Body of pancreas (tissue), 4 donors: ENCODE measurements around the gene KRTAP10-4. TPM values are rescaled to one million over a fixed set of nuclear protein-coding genes. Genes with fewer than 3 reads are reported as not detected.
"Not testable (repeated sequence)": the region's sequence is repeated elsewhere in the genome, so short reads cannot be mapped to it uniquely, and the experiment has no call there.

Experiments
- ATAC-seq: fragments of 150-250 bp; one replicate; pipeline ENCODE4 v1.9.1; 2016
- DNase-seq, 4 donors: peaks; one replicate each; pipeline ENCODE4 v3.0.0-alpha.2; 2019
- H3K27ac ChIP-seq, 4 donors: fragments of 200-600 bp; sonication (generic); 1 replicate in 3 of 4; 2 replicates in 1 of 4; pipeline versions ENCODE4 v1.5.1 to v1.6.1; 2016 to 2019; ENCODE audit warnings: mild to moderate bottlenecking in 1 of 4, mixed read lengths in 1 of 4, moderate library complexity in 1 of 4
- H3K27me3 ChIP-seq, 2 donors: fragments of 200-600 bp; sonication (generic); one replicate each; pipeline ENCODE4 v1.6.0; 2016; ENCODE audit warnings: mild to moderate bottlenecking in 1 of 2
- H3K36me3 ChIP-seq, 2 donors: fragments of 200-600 bp; sonication (generic); replicated peaks in 1 of 2; 2 replicates each; pipeline ENCODE4 v1.5.1; 2016; ENCODE audit warnings: low read depth in 2 of 2; ENCODE audit not compliant: insufficient read depth in 1 of 2
- H3K4me1 ChIP-seq: fragments of 200-600 bp; sonication (generic); one replicate; pipeline ENCODE4 v1.6.0; 2016
- H3K4me3 ChIP-seq, 2 donors: fragments of 200-600 bp; sonication (generic); 1 replicate in 1 of 2; 2 replicates in 1 of 2; pipeline ENCODE4 v1.5.1; 2016 to 2019
- H3K9me3 ChIP-seq, 3 donors: fragments of 200-600 bp; sonication (generic); 1 replicate in 2 of 3; 2 replicates in 1 of 3; pipeline ENCODE4 v1.5.1; 2016
- CTCF ChIP-seq, 7 experiments: fragments of 450-650 bp in 4 of 7; fragments of 200-600 bp in 3 of 7; sonication (generic) in 3 of 7; IDR thresholded peaks; one replicate each; pipeline ENCODE4 v1.5.1; 2016 to 2019; ENCODE audit warnings: antibody characterized with exemption in 7 of 7
- POLR2A ChIP-seq, 3 donors: fragments of 450-650 bp; IDR thresholded peaks; one replicate each; pipeline ENCODE4 v1.6.1; 2016; ENCODE audit warnings: antibody characterized with exemption in 3 of 3, mild to moderate bottlenecking in 2 of 3
- WGBS, 2 donors: methylation state at CpG; one replicate each; pipeline ENCODE4 v1.1.5; 2017; 5-methylcytosine and 5-hydroxymethylcytosine counted together
- intact Hi-C: fragments of 100-400 bp; cut with DNase I; formaldehyde crosslinking; loops from one replicate; pipeline ENCODE4 v1.15.1; 2023
- total RNA-seq, 2 donors: library from RNA; depleted of rRNA; stranded (reverse); fragments of >200 nt; gene quantifications; one replicate each; pipeline ENCODE4 v1.1.0, GENCODE V29; 2016

Gene KRTAP10-4
- total RNA-seq, 2 donors from 2014 or later = not detected

- DNase-seq (no peak), ATAC-seq (no peak)
- Histone ChIP-seq H3K36me3 (no peaks in the 10 kb centered on the region), H3K4me3 (no peak overlapping the region), H3K27ac (no peak overlapping the region), H3K27me3 (peaks cover 0 to 3% of the 10 kb centered on the region in 2 donors), H3K4me1 (no peaks in the 10 kb centered on the region), H3K9me3 (peaks cover 0 to 3% (median 0%) of the 10 kb centered on the region in 3 donors)
- no peak for TF ChIP-seq CTCF (IDR thresholded peaks at IDR 0.05)
- TF ChIP-seq POLR2A (IDR thresholded peaks at IDR 0.05) = no peak
- intact Hi-C loops = no loop called here
- 74 to 79% methylated on average over 9 to 19 of the region's 22 CpGs for WGBS, 2 donors
These were observed 5.7 kb downstream of the KRTAP10-4 start for GRCh38 chr21:44579056-44579832.

- WGBS, 2 donors = 32 to 46% methylated on average over 4 to 7 of the region's 7 CpGs
- no peak for DNase-seq
- Histone ChIP-seq H3K36me3 (no peaks in the 10 kb centered on the region), H3K4me3 (no peak overlapping the region), H3K4me1 (no peaks in the 10 kb centered on the region), H3K27me3 (no peaks in the 10 kb centered on the region), H3K9me3 (peaks cover 0 to 3% (median 0%) of the 10 kb centered on the region in 3 donors), H3K27ac (no peak overlapping the region)
- no peak for ATAC-seq
- intact Hi-C loops = no loop called here
- TF ChIP-seq POLR2A (IDR thresholded peaks at IDR 0.05) = no peak
- no peak for TF ChIP-seq CTCF (IDR thresholded peaks at IDR 0.05)
These were observed 6.3 kb downstream of the KRTAP10-4 start for GRCh38 chr21:44579833-44580144.

- intact Hi-C loops, H3K27me3 ChIP-seq, H3K27ac ChIP-seq, ATAC-seq, H3K4me3 ChIP-seq, H3K4me1 ChIP-seq, DNase-seq, H3K9me3 ChIP-seq, H3K36me3 ChIP-seq: not testable (repeated sequence)
- 20 to 40% methylated on average over 11 to 18 of the region's 19 CpGs for WGBS, 2 donors
These were observed 6.8 kb downstream of the KRTAP10-4 start, which contains the start of gene KRTAP10-5 for GRCh38 chr21:44580231-44580821. KRTAP10-5 (minus strand) TSS chr21:44580604; CDS start chr21:44580578, 26 bp downstream.

GRCh38 chr21:44581158-44581557, 7.6 kb downstream of the KRTAP10-4 start:
- Histone ChIP-seq H3K9me3 (peaks cover 0 to 3% (median 0%) of the 10 kb centered on the region in 3 donors), H3K4me3 (no peak overlapping the region), H3K27ac (no peak overlapping the region), H3K4me1 (no peaks in the 10 kb centered on the region), H3K36me3 (no peaks in the 10 kb centered on the region), H3K27me3 (no peaks in the 10 kb centered on the region)
- ATAC-seq (no peak), DNase-seq (no peak)
- WGBS, 2 donors = 74 to 84% methylated on average over 3 of the region's 3 CpGs
- intact Hi-C loops = no loop called here
- TF ChIP-seq CTCF (IDR thresholded peaks at IDR 0.05) (no peak), POLR2A (IDR thresholded peaks at IDR 0.05) (no peak)

- TF ChIP-seq POLR2A (IDR thresholded peaks at IDR 0.05) (no peak), CTCF (IDR thresholded peaks at IDR 0.05) (no peak)
- Histone ChIP-seq H3K36me3 (no peaks in the 10 kb centered on the region), H3K9me3 (peaks cover 0 to 3% (median 0%) of the 10 kb centered on the region in 3 donors), H3K27me3 (no peaks in the 10 kb centered on the region), H3K4me1 (no peaks in the 10 kb centered on the region), H3K4me3 (no peak overlapping the region), H3K27ac (no peak overlapping the region)
- no peak for ATAC-seq
- WGBS, 2 donors = 70 to 77% methylated on average over 14 to 15 of the region's 15 CpGs
- intact Hi-C loops = no loop called here
- DNase-seq = no peak
These were observed 8.5 kb downstream of the KRTAP10-4 start for GRCh38 chr21:44582055-44582454.
